Upper lobe of right lung (tissue), 1 donor: ENCODE results near the gene MAD2L2. TPM values are rescaled to one million over a fixed set of nuclear protein-coding genes. Genes with fewer than 3 reads are reported as not detected.
A peak's percentile ranks its signal among the peaks of the same experiment; 100 is the strongest.

Source experiments
- ATAC-seq: fragments of 200-7000 bp; cut with Tn5 transposase; one replicate; pipeline ENCODE4 v1.9.1; 2020; ENCODE audit warnings: mild to moderate bottlenecking, moderate library complexity
- DNase-seq: peaks from one replicate; pipeline ENCODE4 v3.0.0-alpha.2; 2020
- H3K27ac ChIP-seq: fragments of 200-600 bp; one replicate; pipeline ENCODE4 v1.8.0; 2022
- H3K27me3 ChIP-seq: fragments of 200-600 bp; one replicate; pipeline ENCODE4 v1.8.0; 2022; ENCODE audit warnings: mild to moderate bottlenecking
- H3K36me3 ChIP-seq: fragments of 200-600 bp; one replicate; pipeline ENCODE4 v1.8.0; 2022
- H3K4me1 ChIP-seq: fragments of 200-600 bp; one replicate; pipeline ENCODE4 v1.8.0; 2022
- H3K4me3 ChIP-seq: fragments of 200-600 bp; one replicate; pipeline ENCODE4 v1.8.0; 2022; ENCODE audit warnings: mild to moderate bottlenecking
- H3K9me3 ChIP-seq: fragments of 200-600 bp; one replicate; pipeline ENCODE4 v1.8.0; 2022
- CTCF ChIP-seq: fragments of 200-600 bp; IDR thresholded peaks from one replicate; pipeline ENCODE4 v1.8.0; 2022; ENCODE audit warnings: antibody characterized with exemption
- intact Hi-C: fragments of 100-400 bp; cut with DNase I; formaldehyde crosslinking; loops from one replicate; pipeline ENCODE4 v1.11.0; 2022
- total RNA-seq: library from RNA; stranded (reverse); fragmentation: NEBNext Ultra II Directional; extraction: Animal tissue kit (Norgen Biotek cat#: 25700); gene quantifications from one replicate; pipeline ENCODE4 v1.2.1, GENCODE V29; 2021
- donor health status: DM: no; HTN: yes; CAD: no; lungs with severe emphysema.

Gene MAD2L2
- total RNA-seq, 1 donor from 2014 or later: 23.5 TPM

- Histone ChIP-seq H3K36me3 (no peaks in the 10 kb centered on the region), H3K27ac (no peak overlapping the region), H3K4me3 (peak overlapping the region; percentile 25), H3K4me1 (peaks cover 31% of the 10 kb centered on the region), H3K9me3 (no peaks in the 10 kb centered on the region), H3K27me3 (no peaks in the 10 kb centered on the region)
- intact Hi-C loops: loop anchor here (5.0 kb wide), 1 partner anchor 71 kb away; no protein-coding TSS in a partner anchor
- ATAC-seq: no peak
- no peak for TF ChIP-seq CTCF
- DNase-seq: no peak
Measured at GRCh38 chr1:11651017-11651416, 29.9 kb downstream of the MAD2L2 start.

GRCh38 chr1:11650331-11650991 lies 30.5 kb downstream of the MAD2L2 start:
- no peaks in the 10 kb centered on the region for H3K36me3 ChIP-seq
- peak; percentile 93 for DNase-seq
- intact Hi-C loops: loop anchor here (5.0 kb wide), 1 partner anchor 72 kb away; no protein-coding TSS in a partner anchor
- peak overlapping the region; percentile 25 for H3K4me3 ChIP-seq
- peak; percentile 83 for ATAC-seq
- H3K9me3 ChIP-seq: no peaks in the 10 kb centered on the region
- H3K27ac ChIP-seq: no peak overlapping the region
- peaks cover 26% of the 10 kb centered on the region for H3K4me1 ChIP-seq
- no peaks in the 10 kb centered on the region for H3K27me3 ChIP-seq
- TF ChIP-seq CTCF: peak; percentile 74

DNA sequence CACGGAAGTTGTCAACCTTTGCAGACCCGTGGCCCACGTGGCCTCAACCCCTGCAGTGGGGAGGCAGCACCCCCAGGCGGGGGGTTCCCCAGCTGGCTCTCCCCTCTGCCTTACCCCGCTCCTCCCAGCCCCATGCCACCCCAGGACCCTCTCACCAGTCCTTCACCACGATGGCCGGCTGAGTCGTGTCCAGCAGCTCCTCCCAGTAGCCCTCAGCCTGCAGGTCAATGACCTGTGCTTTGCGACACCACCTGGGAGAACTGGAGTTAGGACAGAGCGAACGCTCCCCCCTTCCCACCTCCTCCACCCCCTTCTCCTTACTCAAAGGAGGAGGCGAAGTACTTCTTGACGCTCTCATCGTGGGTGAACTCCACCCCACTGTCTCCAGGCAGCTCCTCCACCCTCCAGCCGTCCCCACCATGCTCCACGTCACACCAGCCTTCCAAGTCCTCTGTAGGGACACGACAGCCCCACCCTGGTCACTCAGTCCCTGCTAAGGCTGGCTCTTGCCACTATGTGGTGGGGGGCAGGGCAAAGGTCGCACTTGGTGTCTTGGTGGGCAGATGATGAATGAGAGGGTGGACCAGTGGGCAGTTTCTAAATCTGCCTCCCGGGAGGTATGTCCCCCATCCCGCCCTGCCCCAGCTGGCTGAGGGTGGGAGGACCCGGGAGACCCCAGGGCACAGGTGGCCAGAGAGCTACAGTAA lies 31.2 kb downstream of the MAD2L2 start:
- intact Hi-C loops: loop anchor here (5.0 to 10.0 kb wide), 4 partner anchors 73 to 612 kb away; partner anchors contain the start of gene DISP3
- H3K4me1 ChIP-seq: peaks cover 22% of the 10 kb centered on the region
- peak; percentile 75 for DNase-seq
- no peaks in the 10 kb centered on the region for H3K36me3 ChIP-seq
- H3K9me3 ChIP-seq: no peaks in the 10 kb centered on the region
- H3K27me3 ChIP-seq: no peaks in the 10 kb centered on the region
- peak; percentile 24 for ATAC-seq
- H3K4me3 ChIP-seq: peak overlapping the region; percentile 25
- no peak overlapping the region for H3K27ac ChIP-seq
- TF ChIP-seq CTCF: no peak

DNA sequence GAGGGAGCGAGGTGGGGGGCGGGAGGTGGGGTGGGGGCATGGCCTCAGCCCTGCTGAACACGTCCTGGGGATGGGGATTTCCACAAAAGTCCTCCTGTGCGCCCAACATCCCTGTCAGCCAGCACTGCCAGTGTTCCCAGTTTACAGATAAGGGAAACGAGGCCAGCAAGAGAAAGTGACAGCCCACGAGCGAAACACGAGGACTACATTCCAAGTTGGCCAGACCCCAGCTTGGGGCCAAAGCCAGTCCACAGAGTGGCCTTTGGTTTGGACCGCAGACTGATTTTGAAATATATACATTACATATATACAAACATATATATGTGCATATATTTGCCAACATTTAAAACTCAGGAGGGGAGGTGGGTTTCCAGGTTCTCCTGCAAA lies 31.7 kb downstream of the MAD2L2 start:
- no peak for ATAC-seq
- no peaks in the 10 kb centered on the region for H3K9me3 ChIP-seq
- DNase-seq: no peak
- no peaks in the 10 kb centered on the region for H3K27me3 ChIP-seq
- no peaks in the 10 kb centered on the region for H3K36me3 ChIP-seq
- H3K27ac ChIP-seq: no peak overlapping the region
- no peak for TF ChIP-seq CTCF
- no peak overlapping the region for H3K4me3 ChIP-seq
- intact Hi-C loops: loop anchor here (5.0 to 10.0 kb wide), 3 partner anchors 174 to 612 kb away; partner anchors contain the start of gene DISP3
- peaks cover 22% of the 10 kb centered on the region for H3K4me1 ChIP-seq

GRCh38 chr1:11648732-11649158 lies 32.2 kb downstream of the MAD2L2 start:
- Histone ChIP-seq H3K36me3 (no peaks in the 10 kb centered on the region), H3K4me3 (no peak overlapping the region), H3K4me1 (peaks cover 22% of the 10 kb centered on the region), H3K27ac (no peak overlapping the region), H3K9me3 (no peaks in the 10 kb centered on the region), H3K27me3 (no peaks in the 10 kb centered on the region)
- no peak for TF ChIP-seq CTCF
- peak; percentile 73 for DNase-seq
- ATAC-seq: peak; percentile 57
- intact Hi-C loops: loop anchor here (5.0 to 10.0 kb wide), 3 partner anchors 174 to 611 kb away; partner anchors contain the start of gene DISP3
